Trophoblast cell (in vitro differentiated cells and primary cell): Measurements from ENCODE around the gene GULP1.
"Not testable (repeated sequence)": the region's sequence is repeated elsewhere in the genome, so short reads cannot be mapped to it uniquely, and the experiment has no call there.

ENCODE experiments used
- DNase-seq, 2 donors: peaks; one replicate each; pipeline ENCODE4 v3.0.0-alpha.2; 2016
- H2AFZ ChIP-seq: 2 replicates; pipeline ENCODE4 v1.6.1; 2013; ENCODE audit warnings: low read length, moderate library complexity, mild to moderate bottlenecking; ENCODE audit not compliant: insufficient read depth, poor library complexity
- H2AK5ac ChIP-seq: 2 replicates; pipeline ENCODE4 v1.6.1; 2013; ENCODE audit warnings: mild to moderate bottlenecking, low read length
- H2BK120ac ChIP-seq: 2 replicates; pipeline ENCODE4 v1.6.1; 2013; ENCODE audit warnings: low read length, mild to moderate bottlenecking, moderate library complexity; ENCODE audit not compliant: insufficient read depth, poor library complexity
- H2BK12ac ChIP-seq: 2 replicates; pipeline ENCODE4 v1.6.1; 2013; ENCODE audit warnings: mild to moderate bottlenecking, low read length, moderate library complexity
- H2BK5ac ChIP-seq: 2 replicates; pipeline ENCODE4 v1.6.1; 2013; ENCODE audit warnings: low read length, low read depth, moderate library complexity, mild to moderate bottlenecking; ENCODE audit not compliant: poor library complexity
- H3K14ac ChIP-seq: 2 replicates; pipeline ENCODE4 v1.6.1; 2013; ENCODE audit warnings: mild to moderate bottlenecking, low read length
- H3K18ac ChIP-seq: 2 replicates; pipeline ENCODE4 v1.6.1; 2013; ENCODE audit warnings: mild to moderate bottlenecking, low read length
- H3K23ac ChIP-seq: 2 replicates; pipeline ENCODE4 v1.6.1; 2013; ENCODE audit warnings: low read length
- H3K27ac ChIP-seq: 2 replicates; pipeline ENCODE4 v1.5.1; 2013; ENCODE audit warnings: low read depth, mild to moderate bottlenecking, inconsistent platforms, low read length, moderate library complexity
- H3K27me3 ChIP-seq: 2 replicates; pipeline ENCODE4 v1.6.1; 2013; ENCODE audit warnings: inconsistent platforms, mild to moderate bottlenecking, low read length, moderate library complexity; ENCODE audit not compliant: insufficient read depth
- H3K36me3 ChIP-seq, 2 experiments: 1 replicate in 1 of 2; 2 replicates in 1 of 2; pipeline ENCODE4 v1.6.1; 2013; ENCODE audit warnings: low read length in 2 of 2, mild to moderate bottlenecking in 2 of 2, moderate library complexity in 1 of 2; ENCODE audit not compliant: insufficient read depth in 2 of 2, control insufficient read depth in 1 of 2
- H3K4ac ChIP-seq: 2 replicates; pipeline ENCODE4 v1.6.1; 2013; ENCODE audit warnings: low read depth, mild to moderate bottlenecking, low read length, moderate library complexity
- H3K4me1 ChIP-seq, 2 experiments: 1 replicate in 1 of 2; 2 replicates in 1 of 2; pipeline ENCODE4 v1.6.1; 2013; ENCODE audit warnings: low read length in 2 of 2, mild to moderate bottlenecking in 2 of 2, moderate library complexity in 1 of 2; ENCODE audit not compliant: insufficient read depth in 2 of 2, control insufficient read depth in 1 of 2
- H3K4me2 ChIP-seq: 2 replicates; pipeline ENCODE4 v1.6.1; 2013; ENCODE audit warnings: inconsistent platforms, mild to moderate bottlenecking, low read length, moderate library complexity
- H3K4me3 ChIP-seq: 2 replicates; pipeline ENCODE4 v1.5.1; 2013; ENCODE audit warnings: mild to moderate bottlenecking, low read depth, low read length, inconsistent platforms
- H3K79me1 ChIP-seq: one replicate; pipeline ENCODE4 v1.6.1; 2013; ENCODE audit warnings: low read length
- H3K79me2 ChIP-seq: 2 replicates; pipeline ENCODE4 v1.6.1; 2013; ENCODE audit warnings: low read length, mild to moderate bottlenecking; ENCODE audit not compliant: control insufficient read depth, insufficient read depth, poor library complexity
- H3K9ac ChIP-seq: 2 replicates; pipeline ENCODE4 v1.6.1; 2013; ENCODE audit warnings: mild to moderate bottlenecking, low read length
- H3K9me3 ChIP-seq: 2 replicates; pipeline ENCODE4 v1.6.1; 2013; ENCODE audit warnings: low read depth, mild to moderate bottlenecking, control low read depth, inconsistent platforms, low read length; ENCODE audit not compliant: insufficient read depth
- H4K12ac ChIP-seq: 2 replicates; pipeline ENCODE4 v1.6.1; 2013; ENCODE audit warnings: low read depth, mild to moderate bottlenecking, low read length, moderate library complexity
- H4K8ac ChIP-seq: 2 replicates; pipeline ENCODE4 v1.6.1; 2013; ENCODE audit warnings: low read depth, mild to moderate bottlenecking, low read length, moderate library complexity
- H4K91ac ChIP-seq: one replicate; pipeline ENCODE4 v1.6.1; 2013; ENCODE audit warnings: low read depth, mild to moderate bottlenecking, low read length, moderate library complexity
- WGBS: extraction: QIAGEN DNeasy Blood & Tissue Kit; methylation state at CpG from one replicate; pipeline ENCODE4 v1.1.7; 2013; ENCODE audit warnings: missing lambda C conversion rate; ENCODE audit not compliant: insufficient read length, insufficient coverage; ENCODE audit errors: extremely low coverage; 5-methylcytosine and 5-hydroxymethylcytosine counted together

GULP1 gene

GRCh38 chr2:188294352-188294926, 2.8 kb downstream of the GULP1 start:
- Histone ChIP-seq H3K79me2 (peaks cover 12% of the 10 kb centered on the region), H2AFZ (no peak overlapping the region), H3K36me3 (no peaks in the 10 kb centered on the region), H3K79me1 (peaks cover 18% of the 10 kb centered on the region), H4K91ac (no peak overlapping the region), H2BK5ac (no peak overlapping the region), H4K12ac (no peak overlapping the region), H3K23ac (no peak overlapping the region), H3K4me1 (no peaks in the 10 kb centered on the region), H3K4me3 (no peak overlapping the region), H3K27me3 (no peaks in the 10 kb centered on the region), H2BK120ac (no peak overlapping the region), H2AK5ac (no peak overlapping the region), H3K14ac (no peak overlapping the region), H3K18ac (no peak overlapping the region), H3K9me3 (no peaks in the 10 kb centered on the region), H3K9ac (no peak overlapping the region), H4K8ac (no peak overlapping the region), H3K27ac (peak overlapping the region; percentile 62), H3K4ac (no peak overlapping the region), H2BK12ac (no peak overlapping the region), H3K4me2 (peak overlapping the region; percentile 69)
- no peak for DNase-seq
- WGBS = no CpG with 5 or more reads among the region's 1 CpG

GRCh38 chr2:188295067-188295685, 3.5 kb downstream of the GULP1 start:
- Histone ChIP-seq H3K36me3 (no peaks in the 10 kb centered on the region), H4K12ac (no peak overlapping the region), H2BK120ac (no peak overlapping the region), H3K9me3 (no peaks in the 10 kb centered on the region), H4K8ac (no peak overlapping the region), H3K18ac (no peak overlapping the region), H3K14ac (no peak overlapping the region), H3K79me2 (peaks cover 12% of the 10 kb centered on the region), H3K23ac (no peak overlapping the region), H3K4ac (no peak overlapping the region), H3K79me1 (peaks cover 18% of the 10 kb centered on the region), H3K9ac (no peak overlapping the region), H3K27ac (no peak overlapping the region), H4K91ac (no peak overlapping the region), H3K4me3 (no peak overlapping the region), H3K4me2 (no peak overlapping the region), H2BK5ac (no peak overlapping the region), H2AFZ (no peak overlapping the region), H3K27me3 (no peaks in the 10 kb centered on the region), H3K4me1 (no peaks in the 10 kb centered on the region), H2BK12ac (no peak overlapping the region), H2AK5ac (no peak overlapping the region)
- no peak for DNase-seq
- no CpG with 5 or more reads among the region's 3 CpGs for WGBS

- H3K27ac ChIP-seq = no peak overlapping the region
- H3K23ac ChIP-seq = no peak overlapping the region
- no peak overlapping the region for H4K12ac ChIP-seq
- no peak overlapping the region for H3K18ac ChIP-seq
- peaks cover 0 to 3% of the 10 kb centered on the region in 2 experiments for H3K4me1 ChIP-seq
- no peak overlapping the region for H3K4me2 ChIP-seq
- no peak overlapping the region for H2AFZ ChIP-seq
- no peak overlapping the region for H3K4me3 ChIP-seq
- H3K14ac ChIP-seq = no peak overlapping the region
- no peak overlapping the region for H2BK120ac ChIP-seq
- no peak overlapping the region for H3K9ac ChIP-seq
- no peak overlapping the region for H2AK5ac ChIP-seq
- no peak overlapping the region for H4K91ac ChIP-seq
- peaks cover 1% of the 10 kb centered on the region for H3K79me2 ChIP-seq
- H3K36me3 ChIP-seq = no peaks in the 10 kb centered on the region
- no peak overlapping the region for H2BK5ac ChIP-seq
- no peak overlapping the region for H4K8ac ChIP-seq
- H3K4ac ChIP-seq = no peak overlapping the region
- H3K9me3 ChIP-seq = no peaks in the 10 kb centered on the region
- peaks cover 5% of the 10 kb centered on the region for H3K79me1 ChIP-seq
- no peak for DNase-seq
- H2BK12ac ChIP-seq = no peak overlapping the region
- no peaks in the 10 kb centered on the region for H3K27me3 ChIP-seq
Measured at GRCh38 chr2:188297978-188298377, 6.3 kb downstream of the GULP1 start.

- not testable (repeated sequence) for H3K4me2 ChIP-seq, H2AFZ ChIP-seq, H3K36me3 ChIP-seq, H3K9ac ChIP-seq, H2BK120ac ChIP-seq, H3K4me3 ChIP-seq, H3K79me2 ChIP-seq, H4K8ac ChIP-seq, H3K27ac ChIP-seq, H3K23ac ChIP-seq, H2BK5ac ChIP-seq, H3K14ac ChIP-seq, H3K18ac ChIP-seq, H3K27me3 ChIP-seq, H4K91ac ChIP-seq, H3K79me1 ChIP-seq, H2AK5ac ChIP-seq, H3K4me1 ChIP-seq, H3K9me3 ChIP-seq, H3K4ac ChIP-seq, H4K12ac ChIP-seq, H2BK12ac ChIP-seq
- WGBS = no CpG with 5 or more reads among the region's 4 CpGs
- DNase-seq = peak; percentile 21 to 48
Measured at GRCh38 chr2:188298937-188299371, 7.3 kb downstream of the GULP1 start.
